Kidney capillary endothelial cell (primary cell): ENCODE measurements around the gene RASGEF1C.
"Not testable (repeated sequence)": the region's sequence is repeated elsewhere in the genome, so short reads cannot be mapped to it uniquely, and the experiment has no call there.

ENCODE experiments used
- DNase-seq: peaks from one replicate; pipeline ENCODE4 v3.0.0-alpha.2; 2018; ENCODE audit warnings: low spot score

RASGEF1C gene

DNA sequence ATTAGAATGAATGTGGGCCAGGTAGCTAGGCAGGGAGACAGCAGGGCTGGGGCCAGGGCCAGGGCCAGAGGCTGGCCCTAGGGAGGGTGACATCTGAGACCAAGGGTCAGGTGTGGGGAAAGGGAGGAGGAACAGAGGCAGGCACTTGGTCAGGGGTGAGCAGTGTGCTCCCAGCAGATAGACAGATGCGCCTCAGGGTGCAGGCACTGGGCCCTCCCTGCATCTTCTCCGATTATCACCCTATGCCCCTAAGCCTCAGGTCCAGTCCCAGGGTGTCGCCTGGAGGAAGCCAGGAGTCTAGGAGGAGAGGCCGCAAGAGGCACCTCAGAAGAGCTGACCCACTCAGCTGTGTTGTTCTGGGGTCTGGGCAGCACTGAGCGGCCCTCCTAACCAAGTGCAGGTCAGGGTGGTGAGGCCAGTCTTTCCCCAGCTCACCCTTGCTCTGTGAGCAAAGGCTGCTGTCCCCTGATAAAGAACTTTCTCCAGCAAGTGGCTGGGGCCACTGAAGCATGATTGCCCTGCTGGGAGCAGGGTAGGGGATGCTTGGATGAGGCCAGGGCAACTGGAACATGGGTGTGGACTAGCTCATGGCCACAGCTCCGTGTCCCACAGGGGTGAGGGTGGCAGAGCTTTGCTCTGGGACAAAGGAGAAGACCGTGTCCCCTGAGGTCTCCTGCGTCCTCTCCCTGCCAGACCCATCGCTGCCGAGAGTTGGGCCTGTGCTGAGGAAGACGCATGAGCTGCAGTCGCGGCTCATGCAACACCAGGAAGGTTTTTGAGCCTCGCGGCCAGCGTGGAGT is 2.1 kb upstream of the RASGEF1C start:
- no peak for DNase-seq

DNA sequence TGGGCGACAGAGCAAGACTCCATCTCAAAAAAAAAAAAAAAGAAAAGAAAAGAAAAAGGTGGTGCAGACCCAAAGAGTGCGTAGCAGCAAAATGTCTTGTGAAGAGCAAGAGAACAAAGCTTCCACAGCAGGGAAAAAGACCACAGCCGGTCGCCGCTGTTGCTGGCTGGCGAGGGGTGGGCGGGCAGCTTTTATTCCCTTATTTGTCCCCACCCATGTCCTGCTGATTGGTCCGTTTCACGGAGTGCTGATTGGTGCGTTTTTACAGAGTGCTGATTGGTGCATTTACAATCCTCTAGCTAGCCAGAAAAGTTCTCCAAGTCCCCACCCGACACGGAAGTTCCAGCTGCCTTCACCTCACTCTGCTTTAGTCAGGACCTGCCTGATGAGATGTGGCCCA is 1.1 kb upstream of the RASGEF1C start:
- DNase-seq = not testable (repeated sequence)

DNA sequence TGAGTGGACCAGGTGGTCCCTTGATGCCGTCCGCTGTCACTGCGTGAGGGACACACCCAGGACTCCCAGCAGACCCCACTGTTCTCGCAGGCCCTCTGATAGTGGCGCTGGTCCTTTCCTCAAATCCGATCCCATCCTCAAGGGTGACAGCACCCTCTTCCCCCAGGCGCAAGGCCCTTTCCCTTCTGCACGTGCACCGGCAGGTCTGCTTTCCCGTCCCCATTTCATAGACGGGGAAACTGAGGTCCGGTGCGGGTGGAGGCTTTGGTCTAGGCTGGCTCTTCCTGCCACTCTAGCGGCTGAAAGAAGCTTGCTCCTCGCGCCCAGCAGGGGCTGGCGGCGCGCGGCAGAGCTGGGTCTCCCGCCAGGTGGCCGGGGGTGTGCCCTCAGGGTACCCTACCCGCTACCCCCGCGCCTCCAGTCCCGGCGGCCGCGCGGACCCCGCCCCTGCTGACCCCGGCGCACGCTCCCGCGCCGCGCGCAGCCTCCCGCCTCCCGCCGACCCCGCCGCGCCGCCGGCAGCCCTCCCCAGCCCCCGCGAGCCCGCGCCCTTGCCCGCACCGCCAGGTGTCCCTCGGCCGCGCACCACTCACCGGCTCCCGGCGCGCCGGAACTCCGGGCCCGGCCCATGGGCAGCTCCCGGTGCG is 453 bp downstream of the RASGEF1C start:
- no peak for DNase-seq

DNA sequence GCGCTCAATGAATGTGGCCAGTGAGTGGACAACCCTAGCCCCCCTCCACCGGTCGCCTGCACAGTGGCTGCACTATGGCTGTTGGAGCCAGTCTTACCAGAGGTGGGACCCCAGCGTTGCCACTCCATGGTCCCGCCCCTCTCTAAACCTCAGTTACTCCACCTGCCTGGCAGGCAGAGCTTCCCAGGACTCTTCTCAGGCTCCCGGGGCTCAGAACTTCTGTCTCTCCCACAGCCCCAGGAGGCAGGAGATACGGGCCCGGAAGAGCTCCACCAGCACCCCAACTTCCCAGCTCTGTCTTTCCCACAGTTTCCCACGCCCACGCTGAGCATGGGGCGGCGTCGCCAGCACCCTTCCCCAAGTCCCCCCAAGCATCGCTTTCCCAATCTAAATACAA is 975 bp downstream of the RASGEF1C start:
- DNase-seq = no peak

DNA sequence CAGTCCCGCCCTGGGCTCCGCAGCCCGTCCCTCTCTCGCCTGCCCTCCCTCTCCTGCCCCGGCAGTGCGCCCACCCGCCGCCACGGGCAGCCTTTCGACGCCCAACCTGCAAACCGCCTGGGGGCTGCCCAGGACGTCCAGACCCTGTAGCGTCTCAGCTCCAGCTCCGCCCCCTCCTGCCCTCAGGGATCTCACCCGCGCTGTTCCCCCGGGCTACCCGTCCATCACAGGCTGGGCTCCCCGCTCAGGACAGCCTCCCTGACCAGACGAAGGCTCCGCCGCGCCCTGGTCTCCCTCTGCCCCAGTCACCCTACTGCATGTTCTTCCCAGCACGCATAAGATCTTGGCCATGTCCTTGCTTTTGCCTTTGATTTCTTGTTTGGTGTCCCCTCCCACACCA is 1.4 kb downstream of the RASGEF1C start:
- DNase-seq = no peak

DNA sequence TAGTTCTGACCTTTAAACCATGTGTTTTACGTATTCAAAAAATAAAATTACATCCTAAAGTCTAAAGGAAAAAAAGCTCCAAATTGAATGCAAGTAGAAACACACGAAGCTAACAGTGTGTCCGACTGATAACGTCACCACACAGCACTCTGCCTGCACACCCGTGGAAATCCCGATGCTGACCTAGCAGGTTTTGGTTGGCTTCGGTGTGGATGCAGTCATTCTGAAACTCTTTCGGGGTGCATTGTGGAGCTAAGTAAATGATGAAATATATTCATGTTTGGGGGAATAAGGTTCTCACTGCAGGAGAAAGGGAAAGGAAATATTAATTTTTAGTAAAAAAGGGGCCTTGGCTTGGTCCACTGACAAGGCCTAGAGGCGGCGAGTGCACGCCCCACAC is 2.0 kb downstream of the RASGEF1C start:
- no peak for DNase-seq

DNA sequence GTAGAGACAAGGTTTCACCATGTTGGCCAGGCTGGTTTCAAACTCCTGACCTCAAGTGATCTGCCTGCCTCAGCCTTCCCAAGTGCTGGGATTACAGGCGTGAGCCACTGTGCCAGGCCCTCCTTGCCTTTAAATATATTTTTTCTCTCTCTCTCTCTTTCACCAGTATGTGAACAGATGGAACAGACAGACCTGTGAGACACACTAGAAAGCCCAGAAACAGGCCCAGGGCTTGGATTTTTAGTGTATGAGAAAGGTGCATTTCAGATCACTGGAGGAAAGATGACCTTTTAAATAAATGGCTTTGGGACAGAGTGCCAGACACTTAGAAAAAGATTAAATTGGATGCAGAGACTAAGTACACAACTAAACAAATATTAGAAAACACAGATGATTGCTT is 3.1 kb downstream of the RASGEF1C start:
- DNase-seq = no peak

DNA sequence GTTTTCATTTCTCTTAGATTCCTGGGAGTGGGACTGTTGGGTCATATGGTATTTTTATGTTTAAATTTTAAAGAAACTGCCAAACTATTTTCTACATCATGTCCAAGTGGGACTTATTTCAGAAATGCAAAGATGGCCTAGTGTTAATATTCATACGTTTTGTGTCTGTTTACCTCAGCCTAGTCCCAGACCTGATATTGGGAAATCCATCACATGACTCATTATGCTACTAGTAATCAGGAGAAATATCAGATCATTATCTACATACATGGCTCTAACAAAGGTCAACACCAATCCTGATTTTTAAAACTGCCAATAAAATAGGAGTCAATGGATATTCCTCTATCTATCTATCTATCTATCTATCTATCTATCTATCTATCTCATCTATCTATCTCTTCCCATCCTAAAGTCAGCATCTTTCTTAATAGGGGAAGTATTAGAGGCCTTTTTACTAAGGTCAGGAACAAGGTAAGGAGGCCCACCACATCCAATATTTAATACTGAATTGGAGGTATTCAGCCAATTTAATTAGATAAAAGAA is 4.7 kb downstream of the RASGEF1C start:
- no peak for DNase-seq

DNA sequence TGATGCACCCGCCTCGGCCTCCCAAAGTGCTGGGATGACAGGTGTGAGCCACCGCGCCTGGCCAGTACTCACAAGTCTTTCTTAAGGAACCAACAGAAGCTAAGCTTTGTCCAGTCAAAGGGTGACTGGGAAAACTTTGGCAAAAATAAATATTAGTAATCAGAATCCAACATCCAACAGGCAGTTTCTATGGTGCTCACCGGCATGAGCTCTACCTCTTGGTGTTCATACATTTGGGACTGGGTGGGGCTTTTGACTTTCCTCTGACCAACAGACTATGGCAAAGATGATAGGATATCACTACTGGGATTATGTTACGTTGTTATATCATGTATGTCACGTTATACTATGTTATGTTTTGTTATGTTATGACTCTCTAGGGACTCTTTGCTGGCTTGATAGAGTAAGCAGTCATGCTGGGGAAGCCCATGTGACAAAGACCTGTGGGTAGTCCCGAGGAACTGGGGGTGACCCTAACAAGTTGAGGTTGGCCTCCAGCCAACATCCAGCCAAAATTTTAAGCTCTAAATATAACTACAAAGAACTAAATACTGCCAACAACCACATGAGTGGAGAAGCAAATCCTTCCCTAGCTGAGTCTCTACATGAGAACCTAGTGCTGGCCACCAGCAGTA is 6.0 kb downstream of the RASGEF1C start:
- DNase-seq = no peak

DNA sequence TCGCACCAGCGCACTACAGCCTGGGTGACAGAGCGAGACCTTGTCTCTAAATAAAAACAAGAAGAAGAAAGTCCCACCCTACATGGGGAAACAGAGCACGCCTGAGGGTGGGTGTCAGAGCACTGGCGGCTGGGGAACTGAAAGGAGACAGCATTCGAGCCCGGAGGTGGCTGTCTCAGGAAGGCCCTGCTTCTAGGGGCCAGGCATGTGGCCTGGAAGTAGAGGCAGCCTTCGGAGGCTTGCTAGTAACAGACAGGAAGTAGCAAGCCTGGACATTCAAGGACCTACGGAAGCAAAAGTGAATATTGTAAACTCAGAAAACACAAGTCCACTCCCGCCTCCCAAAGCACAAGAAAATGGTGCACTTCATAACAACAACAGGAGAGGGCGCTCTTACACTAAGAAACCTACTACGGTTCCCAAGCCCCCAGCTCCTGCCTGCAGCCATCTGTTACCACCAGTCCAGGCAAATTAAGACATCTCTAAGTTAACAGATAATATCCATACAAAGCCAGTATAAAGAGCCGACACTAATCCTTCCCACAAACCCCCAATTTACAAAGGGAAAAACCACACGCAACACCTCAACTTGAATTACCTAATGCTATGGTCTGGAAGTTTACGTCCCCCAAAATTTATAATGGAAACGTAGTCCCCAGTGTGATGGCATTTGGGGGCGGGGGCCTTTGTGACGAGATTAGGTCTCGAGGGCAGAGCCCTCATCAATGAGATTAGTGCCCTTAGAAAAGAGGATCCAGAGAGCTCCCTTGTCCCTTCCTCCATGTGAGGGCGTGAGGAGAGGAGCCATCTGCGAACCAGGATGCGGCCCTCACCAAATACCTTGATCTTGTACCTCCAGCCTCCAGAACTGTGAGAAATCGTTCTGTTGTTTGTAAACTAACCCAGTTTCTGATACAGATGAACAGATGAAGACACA is 7.7 kb downstream of the RASGEF1C start:
- DNase-seq = no peak

DNA sequence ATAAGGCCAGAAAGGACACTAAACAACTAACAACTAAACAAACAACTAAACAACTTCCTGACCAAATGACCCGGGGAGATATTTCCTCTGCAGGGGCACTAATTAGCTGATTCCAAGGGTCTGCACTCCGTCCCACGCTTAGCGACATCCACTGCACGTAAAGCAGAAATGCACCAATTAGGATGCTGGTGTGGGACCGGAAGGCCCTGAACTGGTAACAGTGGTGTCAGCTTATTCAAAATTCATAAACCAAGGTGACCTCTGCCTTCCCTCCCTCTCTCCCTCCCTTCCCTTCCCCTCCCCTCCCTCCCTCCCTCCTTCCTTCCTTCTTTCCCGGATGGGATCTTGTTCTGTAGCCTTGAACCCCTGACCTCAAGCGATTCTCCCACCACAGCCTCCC is 9.6 kb downstream of the RASGEF1C start:
- DNase-seq = no peak

DNA sequence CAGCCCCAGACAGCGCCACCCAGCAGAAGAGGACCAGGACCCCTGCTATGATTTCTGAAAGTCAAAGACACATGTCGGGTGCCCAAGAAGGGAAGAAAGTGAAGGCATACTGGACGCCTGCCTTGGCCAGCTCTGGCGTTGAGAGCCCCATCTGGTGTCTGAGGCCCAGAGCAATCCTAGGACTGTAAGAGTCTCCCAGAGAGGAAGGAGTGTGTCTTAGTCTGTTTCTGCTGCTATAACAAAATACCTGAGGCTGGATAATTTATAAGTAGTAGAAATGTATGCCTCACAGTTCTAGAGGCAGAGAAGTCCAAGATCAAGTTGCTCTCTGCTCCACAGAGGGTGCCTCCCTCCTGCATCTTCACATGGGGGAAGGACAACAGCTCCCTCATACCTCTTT is 10.8 kb downstream of the RASGEF1C start:
- no peak for DNase-seq

DNA sequence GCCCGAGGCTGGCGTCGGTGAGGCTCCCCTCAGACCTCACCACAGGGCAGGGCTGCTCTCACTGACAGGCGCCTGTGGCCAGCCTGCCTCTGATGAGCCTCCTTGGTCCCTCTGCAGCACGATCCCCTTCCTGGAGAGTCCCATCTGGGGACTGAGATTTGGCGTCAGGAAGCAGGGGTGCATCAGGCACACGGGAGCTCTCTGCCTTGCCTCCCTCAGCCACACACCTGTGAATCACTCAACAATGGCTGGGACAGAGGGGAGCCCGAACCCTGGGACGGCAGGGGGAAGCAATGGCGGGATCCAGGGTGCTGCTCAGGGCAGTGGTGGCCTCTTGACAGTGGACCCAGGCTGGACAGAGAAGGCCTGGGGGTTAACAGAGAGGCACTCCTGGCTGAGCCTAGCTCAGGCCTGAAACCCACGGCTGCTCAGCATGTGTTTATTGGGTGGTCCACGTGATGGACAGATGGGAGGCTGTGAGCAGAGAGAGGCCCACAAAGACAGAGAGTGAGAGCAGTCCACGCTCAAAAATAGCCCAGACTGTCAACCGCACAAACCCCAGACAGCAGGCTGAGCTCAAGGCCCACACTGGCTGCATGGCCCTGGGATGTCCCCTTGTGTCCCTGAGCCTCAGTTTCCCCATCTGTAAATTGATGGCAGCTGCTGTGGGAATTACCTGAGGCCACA is 11.9 kb downstream of the RASGEF1C start:
- no peak for DNase-seq

DNA sequence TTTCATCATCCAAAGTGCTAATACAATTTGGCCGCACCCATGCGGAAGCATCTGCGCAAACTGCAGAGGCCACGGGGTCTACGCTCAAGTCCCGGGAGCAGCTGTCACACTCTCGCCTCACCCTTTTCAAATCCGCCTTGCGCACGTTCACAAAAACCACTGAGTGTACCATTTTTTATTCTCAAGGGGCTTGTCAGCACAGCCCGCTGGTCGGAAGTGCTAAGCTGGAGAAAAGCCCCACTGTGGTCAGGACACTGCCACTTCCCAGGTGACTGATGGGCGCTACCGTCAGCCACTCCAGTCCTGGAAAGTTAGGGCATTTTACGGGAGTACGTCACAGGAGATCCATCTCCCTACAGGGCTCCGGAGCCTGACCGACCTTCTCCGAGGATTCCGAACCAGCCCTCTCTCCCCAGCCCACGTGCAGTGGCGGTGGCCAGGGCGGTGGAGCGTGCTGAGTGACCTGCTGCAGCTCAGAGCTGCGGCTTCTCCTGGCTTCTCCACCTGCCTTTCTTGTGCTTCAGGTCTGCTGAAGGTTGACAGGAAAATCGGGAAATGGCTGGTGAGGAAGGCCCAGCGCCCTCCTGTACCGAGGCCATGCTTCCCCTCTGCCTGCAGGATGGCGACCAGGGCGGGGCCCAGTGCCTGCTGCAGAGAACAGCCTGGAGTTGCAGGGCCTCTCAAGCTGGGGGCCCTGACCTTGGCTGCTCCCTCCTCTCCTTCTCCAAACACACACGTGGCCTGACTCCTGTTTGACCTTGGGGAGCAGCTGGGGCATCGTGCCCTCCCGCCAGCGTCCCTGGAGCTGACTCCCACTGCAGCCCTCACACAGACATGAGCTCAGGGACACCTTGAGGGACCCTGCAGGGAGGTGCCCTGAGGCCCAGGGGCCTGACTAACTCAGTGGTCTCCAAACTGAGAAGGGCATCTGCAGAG is 14.3 kb downstream of the RASGEF1C start:
- DNase-seq = no peak

DNA sequence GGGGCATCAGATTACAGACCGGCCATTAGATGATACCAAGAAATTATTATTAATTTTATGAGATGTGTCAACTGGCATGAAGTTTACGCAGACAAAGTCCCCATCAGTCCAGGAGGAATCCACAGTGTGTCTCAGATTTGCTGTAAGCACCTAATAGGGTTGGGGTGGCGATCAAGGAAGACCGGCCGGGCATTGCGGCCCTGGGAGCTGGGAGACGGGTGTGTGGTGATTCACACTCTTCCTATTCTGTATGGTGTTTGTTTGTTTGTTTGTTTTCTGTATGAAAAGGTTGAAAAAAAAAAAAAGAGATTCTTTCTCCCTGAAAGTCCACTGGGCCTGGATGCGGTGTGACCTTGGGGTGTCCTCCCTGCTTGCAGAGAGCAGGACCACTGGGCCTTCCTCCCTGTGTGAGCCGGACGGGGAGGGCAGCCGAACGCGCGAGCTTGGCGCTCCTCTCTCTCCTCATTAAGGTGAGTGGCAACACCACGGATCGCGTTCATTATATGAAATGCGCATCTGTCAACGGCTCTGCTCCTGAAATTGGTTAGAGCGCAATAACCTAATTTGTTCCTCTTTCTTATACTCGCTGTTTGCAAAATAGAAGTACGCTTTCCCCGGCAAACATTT is 15.1 kb downstream of the RASGEF1C start:
- no peak for DNase-seq

DNA sequence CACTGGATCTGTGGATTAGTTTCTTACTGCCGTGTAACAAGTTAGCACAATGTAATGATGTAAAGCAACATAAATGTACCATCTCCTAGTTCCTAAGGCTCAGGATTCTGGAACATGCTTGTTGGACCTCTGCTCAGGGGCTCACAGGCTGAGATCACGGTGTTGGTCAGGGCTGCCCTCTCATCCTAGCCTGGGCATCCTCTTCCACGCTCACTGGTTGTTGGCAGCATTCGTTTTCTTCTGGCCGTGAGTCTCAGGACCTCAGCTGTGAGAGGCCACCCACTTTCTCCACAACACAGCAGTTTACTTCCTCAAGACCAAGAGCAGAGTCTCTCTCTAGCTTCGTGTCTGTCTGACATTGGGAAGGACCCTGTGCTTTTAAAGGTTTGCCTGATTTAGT is 17.3 kb downstream of the RASGEF1C start:
- no peak for DNase-seq

DNA sequence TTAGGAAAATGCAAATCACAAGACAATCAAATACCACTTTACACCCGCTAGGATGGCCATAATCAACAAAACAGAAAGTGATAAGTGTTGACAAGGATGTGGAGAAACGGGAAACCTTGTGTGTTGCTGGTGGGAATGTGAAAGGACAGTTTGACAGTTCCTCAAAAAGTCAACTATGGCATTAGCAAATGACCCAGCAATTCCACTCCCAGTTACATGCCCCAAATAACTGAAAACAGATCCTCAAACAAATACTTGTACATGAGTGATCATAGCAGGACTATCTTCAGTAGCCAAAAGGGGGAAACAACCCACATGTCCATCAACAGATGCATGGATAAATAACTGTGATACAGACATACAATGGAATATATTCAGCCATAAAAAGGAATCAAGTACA is 21.2 kb downstream of the RASGEF1C start:
- no peak for DNase-seq

DNA sequence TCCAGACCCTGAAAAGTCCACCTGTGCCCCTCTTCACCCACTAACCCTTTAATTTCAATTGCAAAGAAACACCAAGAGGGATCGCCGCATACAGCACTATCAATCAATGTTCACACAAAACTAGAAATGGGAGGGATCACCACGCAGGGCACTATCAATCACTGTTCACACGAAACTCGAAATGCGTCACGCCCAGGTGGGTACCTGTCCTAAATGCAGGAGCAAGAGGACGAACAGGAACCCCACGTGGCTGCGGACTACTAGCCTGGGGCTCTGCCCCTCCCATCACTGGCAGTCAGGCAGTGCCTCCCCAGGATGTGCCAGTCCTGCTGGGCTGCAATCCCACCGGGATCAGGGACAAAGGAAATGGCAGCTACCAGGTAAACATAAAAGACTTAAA is 28.2 kb downstream of the RASGEF1C start:
- no peak for DNase-seq

DNA sequence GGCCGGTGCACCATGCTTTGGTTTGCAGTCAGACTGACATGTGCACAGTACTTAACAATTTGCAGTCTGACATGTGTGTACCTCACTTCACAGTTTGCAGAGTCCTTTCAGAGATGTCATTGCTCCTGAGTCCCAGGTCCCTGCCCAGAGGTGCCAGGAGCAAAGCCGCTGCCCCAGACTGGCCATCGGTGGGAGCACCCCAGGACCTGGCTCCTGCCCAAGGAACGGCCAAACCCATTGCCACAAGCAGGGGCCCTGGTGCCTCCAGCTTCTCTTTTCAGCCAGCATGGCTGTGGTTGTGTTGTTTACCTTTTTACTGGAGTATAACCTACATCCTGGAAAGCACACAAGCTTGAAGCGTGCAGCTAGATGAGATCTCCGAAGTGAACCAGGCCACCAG is 28.6 kb downstream of the RASGEF1C start:
- DNase-seq = no peak
